ENCODE data around the gene COL20A1. TPM values are rescaled to one million over a fixed set of nuclear protein-coding genes. Genes with fewer than 3 reads are reported as not detected.

COL20A1 gene
- total RNA-seq, 1 donor from 2014 or later = 0.05 TPM

DNA sequence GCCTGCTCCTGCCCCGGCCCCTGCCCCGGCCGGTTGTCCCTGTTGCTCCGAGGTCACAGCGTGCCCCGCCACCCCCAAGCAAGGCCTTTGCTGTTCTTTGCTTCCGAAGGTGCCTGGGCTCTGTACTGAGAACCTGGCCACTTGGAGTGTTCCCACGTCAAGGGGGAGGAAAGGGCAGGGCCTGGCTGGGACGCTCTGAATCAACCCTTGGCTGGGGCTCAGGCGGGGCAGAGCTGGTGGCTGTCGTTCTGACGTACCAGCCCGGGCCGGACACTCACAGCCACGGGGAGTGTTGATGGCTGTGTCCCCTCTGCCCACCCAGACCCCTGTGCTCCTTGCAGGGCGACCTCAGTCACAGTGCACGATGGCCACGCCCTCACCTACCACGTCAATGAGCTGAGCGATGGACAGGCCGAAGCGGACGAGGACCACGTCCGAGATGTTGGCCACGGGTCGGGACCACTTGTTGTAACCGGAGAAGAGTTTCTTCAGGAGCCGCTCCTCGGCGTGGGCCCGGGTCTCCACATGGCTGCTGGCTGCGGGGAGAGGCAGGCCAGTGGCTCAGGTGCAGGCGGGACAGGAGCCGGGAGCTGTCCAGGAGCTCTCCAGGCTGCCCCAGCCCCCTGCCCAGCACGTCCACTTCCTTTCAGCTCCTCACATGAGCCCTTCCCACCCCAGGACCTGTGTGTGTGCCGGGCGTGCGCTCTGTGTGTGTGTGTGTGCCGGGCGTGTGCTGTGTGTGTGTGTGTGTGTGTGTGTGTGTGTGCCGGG lies 66.4 kb downstream of the COL20A1 start:
- DNase-seq (ENCODE audit: low read depth) = no peak

DNA sequence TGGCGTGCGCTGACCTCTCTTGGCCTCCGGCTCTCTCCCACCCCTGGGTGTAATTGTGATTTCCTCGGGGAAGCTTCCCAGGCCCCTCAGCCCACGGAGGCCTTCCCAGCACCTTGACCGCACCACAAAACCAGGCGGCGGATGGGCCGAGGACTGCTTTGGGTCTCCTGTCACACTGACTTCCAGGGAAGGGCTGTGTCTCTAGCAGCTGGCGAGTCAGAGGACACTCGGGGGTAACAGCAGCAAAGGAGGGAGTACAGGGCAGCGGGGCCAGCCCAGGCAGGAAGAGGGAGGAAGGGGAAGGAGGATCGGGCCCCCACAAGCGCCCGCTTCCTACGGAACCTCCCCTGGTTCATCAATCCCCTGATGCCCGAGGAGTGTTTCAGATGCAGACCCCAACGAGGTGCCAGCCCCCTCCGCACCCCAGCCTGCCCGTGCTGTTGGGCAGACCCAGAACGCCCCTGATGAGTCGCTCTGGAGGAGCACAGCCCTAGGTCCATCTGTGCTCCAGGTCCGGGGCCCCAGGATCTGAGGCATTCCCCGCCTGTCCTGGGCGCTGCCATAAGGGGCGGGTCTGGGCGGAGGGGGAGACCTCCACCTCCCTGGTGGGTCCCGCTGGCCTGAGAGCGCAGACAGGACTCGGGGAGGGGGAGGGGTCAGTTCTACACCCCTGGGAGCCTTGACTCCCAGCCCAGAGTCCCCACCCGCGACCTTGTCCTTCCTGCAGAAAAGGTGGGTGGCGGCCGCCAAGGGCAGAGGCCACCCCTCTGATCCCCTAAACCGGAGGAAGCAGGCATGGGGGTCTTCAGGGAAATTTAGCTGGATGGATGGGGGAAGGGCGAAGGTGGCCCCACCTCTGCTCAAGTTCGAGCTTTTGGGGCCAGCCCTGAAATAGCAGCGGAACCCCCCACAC lies 67.2 kb downstream of the COL20A1 start:
- DNase-seq (ENCODE audit: low read depth) = no peak

DNA sequence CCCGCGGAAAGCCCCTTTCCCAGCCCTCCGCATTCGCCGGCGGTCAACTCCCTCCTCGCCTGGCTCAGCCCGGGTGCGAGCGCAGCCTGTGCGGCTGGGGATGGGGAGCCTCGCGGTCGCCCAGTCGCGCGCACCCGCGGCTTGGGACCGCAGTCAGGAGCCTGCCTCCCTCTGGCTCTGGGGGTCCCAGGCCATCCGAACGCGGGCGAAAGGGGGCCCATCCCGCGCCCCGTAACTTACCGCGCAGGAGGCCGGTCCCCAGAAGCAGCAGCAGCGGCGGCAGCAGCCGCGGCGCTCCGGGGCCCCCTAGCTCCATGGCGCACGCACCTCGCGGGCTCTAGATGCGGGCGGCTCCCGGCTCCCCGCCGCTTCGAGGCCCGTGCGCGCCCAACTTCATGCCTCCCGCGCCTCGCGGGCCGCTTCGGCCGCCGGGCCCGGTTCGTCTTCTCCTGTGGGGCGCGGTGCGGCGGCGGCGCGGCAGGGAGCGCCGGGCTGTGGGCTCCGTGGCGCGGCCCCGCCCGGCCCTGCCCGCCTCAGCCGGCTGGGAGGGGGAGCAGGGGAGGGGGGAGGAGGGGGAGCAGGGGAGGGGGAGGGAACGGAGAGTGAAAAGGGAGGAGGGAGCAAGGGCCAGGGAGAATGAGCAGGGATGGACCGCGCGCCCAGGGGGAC lies 68.0 kb downstream of the COL20A1 start, which contains the start of gene CHRNA4:
Gene CHRNA4, minus strand, starts transcription at position 500 of the 669 bp plus-strand sequence. Its CDS starts 184 bp downstream, at position 316.
- no peak for DNase-seq (ENCODE audit: low read depth)

DNA sequence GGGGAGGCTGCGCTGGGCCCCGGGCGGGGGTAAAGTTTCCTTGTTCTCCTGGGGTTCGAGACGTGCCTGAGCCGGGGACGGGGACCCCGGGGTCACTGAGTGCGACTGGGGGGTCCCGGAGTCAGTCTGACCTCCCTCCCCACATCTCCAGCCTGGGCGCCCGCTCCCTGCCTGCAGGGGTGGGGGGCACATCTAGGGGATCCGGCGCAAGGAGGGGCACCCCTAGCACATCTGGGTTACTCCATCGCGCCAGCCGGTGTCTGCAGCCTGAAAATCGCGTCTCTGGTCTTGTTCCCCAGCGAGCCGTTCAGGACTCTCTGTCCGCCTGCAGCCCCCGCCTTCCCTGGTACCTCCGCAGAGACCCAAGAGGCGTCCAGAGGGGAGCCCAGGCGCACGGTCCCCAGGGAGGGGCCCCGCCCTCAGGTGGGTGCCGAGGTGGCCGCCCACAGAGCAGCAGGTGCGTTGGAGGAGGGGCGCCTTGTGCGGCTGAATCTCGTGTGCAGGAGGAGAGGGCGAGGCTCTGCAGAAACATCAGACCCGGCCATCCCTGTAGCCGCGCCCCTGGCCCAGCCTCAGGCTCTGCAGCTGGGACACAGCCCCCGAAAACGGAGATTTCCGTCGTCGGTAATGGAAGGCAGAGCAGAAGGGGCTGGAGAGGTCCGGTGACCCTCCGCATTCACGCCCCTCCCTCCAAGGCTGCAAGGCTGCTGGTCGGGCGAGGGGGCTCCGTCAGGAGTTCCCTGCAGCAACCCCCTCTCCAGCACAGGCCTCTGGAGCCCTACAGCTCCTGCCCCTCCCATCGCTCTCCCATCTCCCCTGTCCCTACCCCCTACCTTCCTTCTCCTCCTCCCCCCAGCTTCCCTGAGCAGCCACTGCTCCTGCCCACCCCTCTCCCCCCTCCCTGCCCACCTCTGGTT lies 68.8 kb downstream of the COL20A1 start:
- DNase-seq (ENCODE audit: low read depth) = no peak

DNA sequence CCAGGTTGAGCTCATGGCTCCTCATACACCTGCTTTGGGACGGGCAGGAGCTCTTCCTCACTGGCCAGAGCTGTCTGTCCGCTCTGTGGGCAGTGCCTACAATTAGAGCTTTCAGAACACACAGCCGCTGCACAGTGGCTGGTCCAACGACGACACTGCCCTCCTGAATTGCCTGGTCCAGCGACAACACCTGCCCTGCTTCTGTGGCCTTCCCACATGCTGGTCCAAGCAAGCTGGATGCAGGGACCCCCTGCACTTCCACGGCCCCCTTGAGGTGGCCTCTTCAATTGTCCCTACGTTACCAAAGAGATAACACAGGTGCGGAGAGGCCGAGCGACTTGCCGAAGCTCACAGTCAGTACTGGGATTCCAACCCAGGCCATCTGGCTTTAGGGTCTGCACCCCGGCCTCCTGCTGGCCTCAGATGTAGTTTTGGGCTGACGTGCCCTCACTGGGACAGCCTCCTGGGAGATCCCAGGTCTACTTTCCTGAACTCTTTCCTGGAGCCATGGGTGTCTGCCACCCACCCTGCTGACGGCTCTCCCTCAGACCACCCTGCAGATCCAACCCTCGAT lies 69.5 kb downstream of the COL20A1 start:
- DNase-seq (ENCODE audit: low read depth) = no peak

DNA sequence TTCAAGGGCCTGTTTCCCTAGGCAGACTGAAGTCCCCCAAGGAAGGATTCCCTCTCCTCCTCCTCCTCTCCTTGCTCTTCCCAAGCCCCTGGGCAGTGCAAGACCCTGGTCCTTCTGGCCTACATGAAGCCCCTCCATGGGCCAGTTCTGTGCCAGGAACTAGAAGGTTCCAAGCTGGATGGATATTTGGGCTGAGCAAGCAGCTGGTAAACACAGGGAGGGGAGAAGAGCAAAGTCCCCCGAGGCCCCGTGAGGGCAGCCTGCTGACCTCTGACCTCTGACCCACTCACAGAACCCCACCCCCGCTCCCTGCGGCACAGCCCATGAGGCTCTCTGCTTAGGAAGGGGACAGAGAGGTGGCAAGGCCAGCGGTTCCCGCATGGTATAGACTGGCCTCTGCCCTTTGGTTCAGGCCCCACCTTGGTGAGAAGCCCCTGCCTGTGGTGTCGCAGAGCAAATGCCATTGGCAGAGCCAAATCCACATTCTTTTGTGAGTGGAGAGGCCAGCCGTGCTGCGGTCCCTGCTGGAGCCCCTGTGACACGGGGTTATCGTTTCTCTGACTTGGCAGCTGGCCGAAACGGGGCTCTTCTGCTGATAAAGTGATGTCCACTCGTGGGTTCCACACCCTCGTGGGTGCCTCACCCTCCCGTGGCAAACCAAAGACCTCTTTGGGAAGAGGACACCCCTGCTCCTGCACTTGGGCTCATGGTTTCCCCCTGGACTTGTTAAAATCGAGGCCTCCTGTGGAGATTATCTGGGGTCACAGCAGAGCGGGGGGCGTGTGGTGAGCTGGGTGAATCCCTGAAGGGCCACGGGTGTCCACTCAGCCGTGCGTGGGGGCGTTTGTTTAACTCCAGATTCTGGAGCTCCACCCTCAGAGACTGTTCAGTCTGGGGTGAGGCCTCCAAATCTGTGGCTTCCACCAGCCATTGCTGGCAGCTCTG lies 70.3 kb downstream of the COL20A1 start:
- DNase-seq (ENCODE audit: low read depth) = no peak

DNA sequence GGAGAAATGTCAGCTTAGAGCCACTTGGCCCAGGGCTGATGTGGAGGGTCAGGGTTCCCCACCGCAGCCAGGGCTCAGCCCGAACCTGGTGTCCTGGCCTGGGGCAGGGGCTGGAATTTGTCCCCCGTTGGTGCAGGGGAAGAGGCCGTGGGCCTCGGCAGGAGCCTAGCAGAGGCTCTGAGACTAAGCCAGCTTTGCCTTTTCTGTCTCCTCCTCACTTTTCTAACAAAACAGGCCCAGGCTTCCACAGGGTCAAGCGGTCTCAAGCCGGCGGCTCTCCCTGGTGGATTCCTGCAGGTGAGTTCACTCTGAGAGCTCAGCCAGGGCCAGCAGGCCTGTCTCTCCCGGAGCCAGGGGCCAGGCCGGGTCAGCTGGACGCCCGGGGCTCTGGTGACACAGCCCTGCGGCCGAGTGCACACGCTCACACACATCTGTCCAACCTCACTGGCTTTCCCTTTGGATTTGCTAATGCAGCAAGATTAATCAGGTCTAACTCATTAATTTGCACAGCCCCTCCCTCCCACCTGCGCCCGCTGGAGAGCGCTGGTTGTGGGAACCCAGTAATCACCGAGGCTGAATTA lies 71.1 kb downstream of the COL20A1 start:
- no peak for DNase-seq (ENCODE audit: low read depth)

DNA sequence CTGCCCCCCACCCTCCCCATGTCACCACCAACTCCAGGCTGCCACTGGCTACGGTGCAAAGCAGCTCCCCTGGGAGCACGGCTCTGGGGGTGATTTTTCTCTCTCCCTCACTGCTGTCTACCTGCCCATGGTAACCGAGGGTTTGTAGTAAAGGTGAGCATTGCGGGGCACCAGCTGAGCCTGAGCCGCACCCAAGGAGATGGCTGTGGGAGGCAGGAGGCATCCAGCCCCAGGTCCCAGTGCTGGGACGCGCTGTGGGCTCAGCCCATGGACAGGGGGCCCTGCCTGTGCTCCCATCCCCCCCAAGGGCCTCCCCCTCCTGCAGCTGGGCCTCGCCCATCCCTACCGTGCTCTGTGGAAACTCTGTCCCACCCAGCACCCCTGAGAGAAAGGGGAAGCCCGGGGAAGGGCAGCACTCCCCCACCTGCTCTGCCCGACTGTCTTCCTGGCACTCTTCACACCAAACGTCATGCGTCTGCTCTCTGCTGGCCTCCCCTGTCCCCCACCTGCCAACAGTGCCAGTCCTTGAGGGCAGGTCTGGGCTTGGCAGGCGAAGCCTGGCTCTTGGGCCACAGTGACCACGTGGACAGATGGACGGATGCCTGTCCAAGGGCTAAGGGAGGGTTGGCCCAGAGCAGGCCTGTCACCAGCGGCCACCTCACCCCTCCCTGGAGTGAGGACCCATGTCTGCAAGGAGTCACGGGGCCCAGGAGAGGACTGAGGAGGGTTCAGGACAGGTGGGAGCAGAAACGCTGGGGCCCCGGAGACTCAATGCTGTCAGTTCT lies 72.0 kb downstream of the COL20A1 start:
- peak; percentile 30 for DNase-seq (ENCODE audit: low read depth)

DNA sequence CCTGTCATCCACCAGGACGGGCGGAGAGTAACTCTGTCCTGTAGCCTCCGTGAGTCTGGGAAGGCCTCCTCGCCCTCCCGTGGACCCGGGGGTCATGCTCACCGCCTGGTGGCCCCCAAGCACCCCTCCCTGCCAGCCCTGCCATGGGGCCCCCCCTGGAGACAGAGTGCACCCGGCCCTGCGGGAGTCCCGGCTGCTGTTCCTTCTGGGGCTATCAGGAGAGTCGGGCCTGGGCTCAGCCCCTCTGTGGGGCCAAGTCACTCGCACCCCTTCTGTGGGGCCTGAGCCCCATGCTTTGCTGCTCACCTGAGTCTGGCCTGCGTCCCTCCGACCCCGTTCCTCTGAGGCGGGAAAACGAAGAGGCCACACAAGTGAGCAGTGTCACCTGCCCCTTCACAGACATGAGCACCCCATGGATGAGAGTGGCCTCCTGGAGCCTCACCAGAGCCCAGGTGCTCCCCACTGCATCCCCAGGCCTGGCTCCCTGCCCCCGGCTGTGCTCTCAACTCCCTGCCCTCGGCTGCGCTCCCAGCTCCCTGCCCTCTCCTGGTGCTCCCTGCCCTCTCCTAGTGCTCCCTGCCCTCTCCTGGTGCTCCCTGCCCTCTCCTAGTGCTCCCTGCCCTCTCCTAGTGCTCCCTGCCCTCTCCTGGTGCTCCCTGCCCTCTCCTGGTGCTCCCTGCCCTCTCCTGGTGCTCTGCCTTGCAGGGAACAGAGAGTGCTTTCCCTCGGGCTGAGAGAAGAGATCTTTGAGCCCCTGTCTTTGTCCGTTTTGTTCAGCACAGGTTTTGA lies 72.8 kb downstream of the COL20A1 start:
- DNase-seq (ENCODE audit: low read depth) = no peak

DNA sequence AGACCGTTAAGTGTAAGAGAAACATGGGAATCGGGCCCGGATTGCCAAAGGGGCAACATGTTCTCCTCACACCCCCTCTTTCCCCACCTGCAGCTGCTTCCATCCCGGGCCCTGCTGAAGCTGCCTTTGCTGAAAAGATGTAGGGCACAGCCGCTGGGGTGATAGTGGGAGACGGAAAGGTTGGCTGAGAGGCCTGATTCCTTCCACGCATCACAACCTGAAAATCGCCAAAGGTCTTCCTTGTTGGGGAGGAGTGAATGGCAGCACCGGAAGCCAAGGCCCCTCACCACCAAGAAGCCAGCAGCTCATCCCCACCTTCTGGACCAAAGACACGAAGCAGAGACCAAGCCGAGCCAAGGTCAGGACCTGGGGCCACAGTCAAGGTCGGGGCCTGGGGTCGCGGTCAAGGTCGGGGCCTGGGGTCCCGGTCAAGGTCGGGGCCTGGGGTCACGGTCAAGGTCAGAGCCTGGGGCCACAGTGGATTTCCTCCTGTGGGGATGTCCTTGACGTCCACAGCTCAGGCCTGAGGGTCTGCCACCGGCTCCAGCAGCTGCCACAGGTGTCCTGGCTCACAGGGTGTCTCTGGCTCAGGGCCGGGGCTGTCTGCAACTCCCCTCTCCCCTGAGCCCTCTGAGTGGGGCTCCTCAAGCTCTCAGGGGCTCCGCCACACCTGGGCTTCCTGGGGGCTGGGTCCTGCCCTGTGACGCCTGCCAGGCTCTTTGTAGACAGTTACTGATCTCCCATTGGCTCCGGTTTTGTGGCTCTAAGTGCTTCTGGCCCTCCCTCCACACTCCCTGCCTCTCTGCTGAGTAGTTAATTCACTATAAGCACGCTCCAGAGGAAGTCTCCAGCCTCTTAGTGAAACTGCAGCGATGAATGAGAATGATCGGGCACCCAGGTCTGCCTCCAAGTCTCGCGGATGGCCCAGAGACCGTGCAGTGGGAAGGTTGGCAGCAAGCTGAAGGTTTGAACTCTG lies 73.7 kb downstream of the COL20A1 start:
- no peak for DNase-seq (ENCODE audit: low read depth)

DNA sequence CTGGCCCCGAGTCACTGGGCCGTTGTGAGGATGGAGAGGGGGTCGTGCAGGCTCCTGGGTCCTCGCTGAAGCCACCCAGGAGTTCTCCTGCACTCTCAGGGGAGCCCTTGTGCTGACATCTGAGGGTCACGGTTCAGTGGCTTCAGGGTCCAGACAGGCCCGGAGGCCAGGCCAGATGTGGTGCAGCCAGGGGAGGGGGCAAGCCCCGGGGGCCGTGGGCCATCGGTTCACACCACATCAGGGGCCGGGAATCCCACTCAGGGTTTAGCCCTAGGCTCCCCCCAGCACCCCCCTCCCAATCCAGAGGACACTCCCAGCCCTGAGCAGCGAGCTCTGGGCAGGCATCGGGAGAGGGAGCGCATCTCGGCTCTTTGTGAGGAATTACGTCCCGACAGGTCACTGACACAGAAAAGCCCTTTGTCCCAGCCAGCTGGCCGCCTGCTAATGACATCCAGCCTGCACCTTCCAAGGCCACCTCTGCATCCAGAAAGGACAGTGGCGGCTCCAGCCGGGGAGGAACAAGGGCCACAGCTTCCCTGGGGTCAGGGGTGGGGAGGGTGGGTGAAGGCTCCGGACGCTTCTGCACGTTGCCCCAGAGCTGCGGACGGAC lies 74.6 kb downstream of the COL20A1 start:
- no peak for DNase-seq (ENCODE audit: low read depth)

DNA sequence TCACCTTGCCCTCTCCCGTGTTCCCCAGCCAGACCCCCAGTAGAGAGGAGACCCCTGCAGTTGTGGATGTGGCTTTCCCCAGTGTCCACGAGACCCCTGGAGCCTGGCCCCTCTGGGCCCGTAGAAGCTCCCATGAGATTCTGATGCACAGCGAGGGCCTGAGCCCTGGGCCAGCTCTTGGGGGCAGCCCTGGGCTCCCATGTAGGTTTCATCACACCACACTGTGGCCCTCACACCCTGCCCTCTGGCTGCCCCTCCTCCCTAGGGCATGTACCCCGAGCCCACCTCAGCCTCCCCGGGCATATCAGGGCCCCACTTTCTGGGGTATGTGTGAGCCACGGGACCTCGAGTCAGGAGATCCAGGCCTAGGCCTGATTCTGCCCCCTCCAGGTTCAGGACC lies 75.2 kb downstream of the COL20A1 start:
- DNase-seq (ENCODE audit: low read depth) = no peak

DNA sequence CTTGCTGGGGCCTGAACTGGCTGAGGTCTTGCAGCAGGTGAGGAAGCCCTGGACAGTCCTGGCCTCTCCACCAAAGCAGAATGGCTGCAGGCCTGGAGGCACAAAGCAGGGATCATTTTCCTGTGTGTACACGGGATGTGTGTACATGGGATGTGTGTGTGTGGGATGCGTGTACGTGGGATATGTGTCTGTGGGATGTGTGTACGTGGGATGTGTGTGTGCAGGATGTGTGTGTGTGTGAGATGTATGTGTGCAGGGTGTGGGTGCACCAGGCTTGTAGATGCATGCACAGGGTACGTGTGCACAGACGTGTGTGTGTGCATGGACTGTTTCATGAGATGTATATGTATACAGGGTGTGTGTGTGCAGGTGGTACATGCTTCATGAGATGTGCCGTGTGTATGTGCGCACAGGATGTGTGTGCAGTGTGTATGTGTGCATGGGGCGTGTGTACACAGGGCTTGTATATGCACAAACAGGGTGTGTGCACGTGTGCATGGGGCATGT lies 76.1 kb downstream of the COL20A1 start:
- DNase-seq (ENCODE audit: low read depth) = no peak

DNA sequence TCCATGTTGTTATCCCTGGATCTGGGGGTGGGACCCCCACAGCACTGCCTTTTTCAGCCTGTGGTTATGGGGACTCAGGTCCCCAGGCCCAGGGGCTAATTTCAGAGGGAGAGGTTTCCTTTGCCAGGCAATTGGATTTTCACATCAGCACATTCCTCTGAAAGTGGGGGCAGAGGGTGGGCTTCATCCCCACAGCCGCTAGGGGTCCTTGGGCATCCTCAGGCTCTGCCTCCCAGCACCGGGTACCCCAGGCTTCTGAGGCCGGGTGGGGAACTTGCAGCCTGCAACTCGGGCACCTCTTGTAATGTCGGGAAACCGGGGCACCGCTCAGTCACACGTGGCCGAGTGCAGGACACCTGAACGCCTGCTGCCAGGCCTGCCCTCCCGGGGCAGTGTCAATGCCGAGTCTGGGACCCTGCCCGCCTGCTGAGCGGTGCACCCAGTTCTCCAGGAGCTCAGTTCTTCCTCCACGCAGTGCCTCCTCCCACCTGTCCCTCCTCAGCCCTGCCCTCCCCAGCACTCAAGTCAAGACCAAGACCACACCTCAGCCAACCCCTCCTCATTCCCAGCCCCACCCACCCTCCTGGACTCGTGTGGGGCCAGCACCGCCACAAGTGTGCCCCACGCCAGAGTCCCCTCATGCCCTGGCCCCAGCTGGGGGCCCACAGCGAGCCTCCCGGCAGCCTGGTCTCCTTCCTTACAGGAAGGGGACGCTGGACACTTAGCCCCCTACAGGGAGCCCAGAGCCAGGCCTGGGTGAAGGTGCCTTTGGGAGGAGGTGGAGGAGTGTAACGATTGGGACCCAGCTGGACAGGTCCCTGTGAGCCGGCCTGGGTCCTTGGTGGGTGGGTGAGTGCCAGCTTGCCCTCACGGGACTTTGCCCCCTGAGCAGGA lies 77.0 kb downstream of the COL20A1 start:
- no peak for DNase-seq (ENCODE audit: low read depth)

Data from myocyte (in vitro differentiated cells).